OCI-LY7 (cell line): ENCODE data around the gene SLC8B1. TPM values are rescaled to one million over a fixed set of nuclear protein-coding genes. Genes with fewer than 3 reads are reported as not detected.

Source experiments
- BruUV-seq: library from RNA; stranded (reverse); fragments of 400-500 nt; replicated peaks from 2 replicates; lab custom pipeline; 2021; lab: Mats Ljungman, UMichigan
- CTCF ChIA-PET: fragments of 300-600 bp; sonication (Branson Sonifier 250); formaldehyde crosslinking; loops from one replicate; lab custom pipeline; 2022; ENCODE audit warnings: antibody characterized with exemption; ENCODE audit not compliant: unreplicated experiment; lab: Charles Lee
- POLR2A ChIA-PET: fragments of 300-600 bp; sonication (Branson Sonifier 250); formaldehyde crosslinking; loops from one replicate; lab custom pipeline; 2022; ENCODE audit warnings: antibody characterized with exemption; lab: Charles Lee
- DNase-seq: peaks from one replicate; pipeline ENCODE4 v3.0.0-alpha.2; 2015; ENCODE audit warnings: low spot score
- H2AFZ ChIP-seq: fragments of 200-600 bp; sonication (generic), shearing (Covaris generic); 2 replicates; pipeline ENCODE4 v1.6.1; 2014; ENCODE audit warnings: mild to moderate bottlenecking, antibody characterized with exemption, low read length, moderate library complexity
- H3K27ac ChIP-seq: fragments of 200-600 bp; sonication (generic); 2 replicates; pipeline ENCODE4 v1.5.1; 2014; ENCODE audit warnings: mixed run types, low read depth, mild to moderate bottlenecking, moderate library complexity, low read length, inconsistent platforms; ENCODE audit not compliant: poor library complexity, severe bottlenecking
- H3K36me3 ChIP-seq: fragments of 200-600 bp; sonication (generic); 2 replicates; pipeline ENCODE4 v1.6.1; 2014; ENCODE audit warnings: mild to moderate bottlenecking, antibody characterized with exemption, low read length, moderate library complexity, mixed read lengths; ENCODE audit not compliant: insufficient read depth
- H3K4me1 ChIP-seq: fragments of 200-600 bp; sonication (generic); 2 replicates; pipeline ENCODE4 v1.5.1; 2014; ENCODE audit warnings: mild to moderate bottlenecking, low read length; ENCODE audit not compliant: insufficient read depth, poor library complexity, severe bottlenecking
- H3K4me2 ChIP-seq: fragments of 200-600 bp; sonication (generic); 2 replicates; pipeline ENCODE4 v1.6.1; 2014; ENCODE audit warnings: mild to moderate bottlenecking, low read length
- H3K4me3 ChIP-seq: fragments of 200-600 bp; sonication (generic); 2 replicates; pipeline ENCODE4 v1.5.1; 2014; ENCODE audit warnings: mild to moderate bottlenecking, low read depth, low read length; ENCODE audit not compliant: poor library complexity, severe bottlenecking
- H3K79me2 ChIP-seq: fragments of 200-600 bp; sonication (generic); 2 replicates; pipeline ENCODE4 v1.6.1; 2016; ENCODE audit warnings: low read depth, mild to moderate bottlenecking, low read length, moderate library complexity, mixed read lengths; ENCODE audit not compliant: insufficient read depth
- H3K9me2 ChIP-seq: fragments of 200-600 bp; sonication (generic); 2 replicates; pipeline ENCODE4 v1.6.1; 2016; ENCODE audit warnings: mild to moderate bottlenecking, low read length, mixed read lengths; ENCODE audit not compliant: insufficient read depth
- H3K9me3 ChIP-seq: fragments of 200-600 bp; sonication (generic); 2 replicates; pipeline ENCODE4 v1.6.1; 2014; ENCODE audit warnings: mild to moderate bottlenecking, mixed run types, low read length, mixed read lengths
- H4K20me1 ChIP-seq: fragments of 200-600 bp; sonication (generic); 2 replicates; pipeline ENCODE4 v1.6.1; 2014; ENCODE audit warnings: mild to moderate bottlenecking, antibody characterized with exemption, low read length, moderate library complexity, mixed read lengths; ENCODE audit not compliant: insufficient read depth
- CTCF ChIP-seq: fragments of 200-600 bp; sonication (generic); conservative IDR thresholded peaks from 2 replicates; pipeline ENCODE4 v1.5.1; 2014; ENCODE audit warnings: mild to moderate bottlenecking, antibody characterized with exemption, low read length, moderate library complexity, mixed read lengths
- EZH2phosphoT487 ChIP-seq: fragments of 200-600 bp; sonication (generic); IDR thresholded peaks from 2 replicates; pipeline ENCODE4 v1.6.1; 2018; ENCODE audit warnings: low read depth, borderline replicate concordance, mild to moderate bottlenecking, mixed run types, antibody characterized with exemption, low read length, moderate library complexity, mixed read lengths
- intact Hi-C: fragments of 100-400 bp; cut with micrococcal nuclease; formaldehyde crosslinking; loops from one replicate; pipeline ENCODE4 v1.10.0; 2022; ENCODE audit not compliant: unreplicated experiment
- total RNA-seq, 2 experiments: library from RNA; depleted of rRNA in 1 of 2; stranded (reverse); fragments of >200 nt in 1 of 2; shearing (Covaris generic) in 1 of 2; gene quantifications; 2 replicates each; pipeline ENCODE4 v1.2.3, GENCODE V29; 2014 to 2022

SLC8B1 gene
- total RNA-seq, 2 experiments from 2014 or later: 47.1 to 57.2 TPM

- peaks cover 93% of the 10 kb centered on the region for H3K36me3 ChIP-seq
- no peak for DNase-seq
Observed at GRCh38 chr12:113271853-113272561, 62.9 kb downstream of the SLC8B1 start.

GRCh38 chr12:113271466-113271852 is 63.5 kb downstream of the SLC8B1 start:
- Histone ChIP-seq H3K36me3 (peaks cover 93% of the 10 kb centered on the region), H3K9me3 (no peaks in the 10 kb centered on the region), H4K20me1 (no peaks in the 10 kb centered on the region), H3K27ac (no peak overlapping the region), H3K9me2 (no peaks in the 10 kb centered on the region), H3K79me2 (no peaks in the 10 kb centered on the region), H3K4me2 (no peak overlapping the region), H3K4me3 (no peak overlapping the region), H3K4me1 (no peaks in the 10 kb centered on the region), H2AFZ (no peak overlapping the region)
- TF ChIP-seq EZH2phosphoT487 (no peak), CTCF (no peak)
- intact Hi-C loops: loop anchor here (10.0 kb wide), 1 partner anchor 77 kb away; no protein-coding TSS in a partner anchor
- CTCF ChIA-PET: no interaction called here
- no TSS peak for BruUV-seq
- DNase-seq: no peak
- POLR2A ChIA-PET: no interaction called here

More at GRCh38 chr12:113271853-113272561, 62.9 kb downstream of the SLC8B1 start:
- intact Hi-C loops: loop anchor here (10.0 kb wide), 1 partner anchor 77 kb away; no protein-coding TSS in a partner anchor
- no peak overlapping the region for H2AFZ ChIP-seq
- no peak overlapping the region for H3K27ac ChIP-seq
- H3K4me1 ChIP-seq: no peaks in the 10 kb centered on the region
- no peak overlapping the region for H3K4me3 ChIP-seq
- BruUV-seq: no TSS peak
- TF ChIP-seq EZH2phosphoT487: no peak
- TF ChIP-seq CTCF: no peak
- no peaks in the 10 kb centered on the region for H3K79me2 ChIP-seq
- no peaks in the 10 kb centered on the region for H3K9me2 ChIP-seq
- POLR2A ChIA-PET: no interaction called here
- H3K9me3 ChIP-seq: no peaks in the 10 kb centered on the region
- CTCF ChIA-PET: no interaction called here
- H4K20me1 ChIP-seq: no peaks in the 10 kb centered on the region
- no peak overlapping the region for H3K4me2 ChIP-seq

- H2AFZ ChIP-seq: no peak overlapping the region
- no peaks in the 10 kb centered on the region for H3K79me2 ChIP-seq
- H3K4me1 ChIP-seq: no peaks in the 10 kb centered on the region
- TF ChIP-seq EZH2phosphoT487: no peak
- no peak for TF ChIP-seq CTCF
- H3K36me3 ChIP-seq: peaks cover 93% of the 10 kb centered on the region
- H4K20me1 ChIP-seq: no peaks in the 10 kb centered on the region
- ChIA-PET CTCF (no interaction called here), POLR2A (no interaction called here)
- intact Hi-C loops: loop anchor here (10.0 kb wide), 1 partner anchor 76 kb away; no protein-coding TSS in a partner anchor
- no peaks in the 10 kb centered on the region for H3K9me3 ChIP-seq
- H3K4me3 ChIP-seq: no peak overlapping the region
- H3K27ac ChIP-seq: no peak overlapping the region
- no TSS peak for BruUV-seq
- no peak overlapping the region for H3K4me2 ChIP-seq
- H3K9me2 ChIP-seq: no peaks in the 10 kb centered on the region
- no peak for DNase-seq
Observed at GRCh38 chr12:113270709-113271009, 64.2 kb downstream of the SLC8B1 start.
